ENCODE data around the gene SLC16A8. TPM values are rescaled to one million over a fixed set of nuclear protein-coding genes. Genes with fewer than 3 reads are reported as not detected.

Gene SLC16A8
- total RNA-seq, 1 donor from 2014 or later: not detected

DNA sequence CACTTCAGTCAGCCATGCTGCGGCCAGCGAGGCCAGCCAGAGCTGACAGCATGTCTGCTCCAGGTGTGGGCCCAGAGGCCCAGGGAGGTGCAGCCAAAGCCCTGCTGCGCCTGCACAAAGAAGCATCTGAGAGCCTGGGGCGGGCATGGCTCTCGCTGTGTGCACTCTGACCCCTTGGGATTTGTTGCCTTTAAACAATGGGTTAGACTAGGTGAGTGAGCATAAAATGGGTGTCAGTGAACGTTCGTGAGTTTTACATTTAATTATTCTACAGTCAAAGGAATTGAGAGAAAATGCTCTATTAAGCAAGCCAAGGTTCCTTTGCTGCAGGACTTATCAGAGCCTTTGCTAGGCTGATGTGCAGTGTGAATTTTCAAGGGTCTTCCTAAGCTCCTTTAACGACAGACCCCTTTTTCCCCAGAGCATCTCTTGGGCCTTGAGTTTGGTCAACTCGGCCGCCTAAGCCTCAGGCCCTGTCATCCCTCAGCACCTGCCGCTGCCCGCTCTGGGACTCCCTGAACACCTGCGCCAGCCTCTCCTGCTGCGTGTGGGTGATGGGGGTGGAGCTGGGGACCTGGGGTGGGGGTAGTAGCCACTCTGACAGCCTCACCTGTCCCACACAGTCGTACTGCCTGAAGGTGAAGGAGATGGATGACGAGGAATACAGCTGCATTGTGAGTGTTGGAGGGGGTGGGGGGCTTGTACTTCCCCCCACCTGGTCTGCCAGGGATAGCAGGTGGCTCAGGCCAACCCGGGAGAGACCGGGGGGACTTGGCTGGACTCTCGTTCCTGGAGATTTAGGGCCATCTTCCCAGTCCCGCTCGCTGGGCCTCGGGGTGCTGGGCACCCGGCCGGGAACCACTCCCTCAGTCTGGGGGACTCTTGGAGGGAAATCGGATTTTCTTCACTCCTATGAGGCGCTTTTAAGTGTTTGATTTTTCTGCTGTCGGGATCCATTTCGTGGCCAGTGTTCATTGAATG is 10.5 kb downstream of the SLC16A8 start:
- H3K9me3 ChIP-seq (ENCODE audit: insufficient read depth, low read depth, low read length): no peaks in the 10 kb centered on the region
- H3K36me3 Mint-ChIP-seq (ENCODE audit: low read depth, unreplicated experiment): peaks cover 7% of the 10 kb centered on the region
- H3K27me3 ChIP-seq (ENCODE audit: insufficient read depth, low read length): no peaks in the 10 kb centered on the region
- no peak overlapping the region for H3K27ac Mint-ChIP-seq (ENCODE audit: unreplicated experiment)
- peaks cover 3% of the 10 kb centered on the region for H3K27me3 Mint-ChIP-seq (ENCODE audit: low read depth, unreplicated experiment)
- no peak overlapping the region for H3K4me3 ChIP-seq (ENCODE audit: insufficient read depth, low read depth, low read length)
- no peak for DNase-seq (ENCODE audit: low read depth)
- no peak overlapping the region for H3K27ac ChIP-seq (ENCODE audit: low read depth, low read length)
- no peak for FAIRE-seq
- H4K20me1 ChIP-seq (ENCODE audit: insufficient read depth, low read length): no peaks in the 10 kb centered on the region
- no peaks in the 10 kb centered on the region for H3K4me1 Mint-ChIP-seq (ENCODE audit: low read depth, unreplicated experiment)
- H3K36me3 ChIP-seq (ENCODE audit: insufficient read depth, low read length): no peaks in the 10 kb centered on the region
- TF ChIP-seq, protein P1, sequence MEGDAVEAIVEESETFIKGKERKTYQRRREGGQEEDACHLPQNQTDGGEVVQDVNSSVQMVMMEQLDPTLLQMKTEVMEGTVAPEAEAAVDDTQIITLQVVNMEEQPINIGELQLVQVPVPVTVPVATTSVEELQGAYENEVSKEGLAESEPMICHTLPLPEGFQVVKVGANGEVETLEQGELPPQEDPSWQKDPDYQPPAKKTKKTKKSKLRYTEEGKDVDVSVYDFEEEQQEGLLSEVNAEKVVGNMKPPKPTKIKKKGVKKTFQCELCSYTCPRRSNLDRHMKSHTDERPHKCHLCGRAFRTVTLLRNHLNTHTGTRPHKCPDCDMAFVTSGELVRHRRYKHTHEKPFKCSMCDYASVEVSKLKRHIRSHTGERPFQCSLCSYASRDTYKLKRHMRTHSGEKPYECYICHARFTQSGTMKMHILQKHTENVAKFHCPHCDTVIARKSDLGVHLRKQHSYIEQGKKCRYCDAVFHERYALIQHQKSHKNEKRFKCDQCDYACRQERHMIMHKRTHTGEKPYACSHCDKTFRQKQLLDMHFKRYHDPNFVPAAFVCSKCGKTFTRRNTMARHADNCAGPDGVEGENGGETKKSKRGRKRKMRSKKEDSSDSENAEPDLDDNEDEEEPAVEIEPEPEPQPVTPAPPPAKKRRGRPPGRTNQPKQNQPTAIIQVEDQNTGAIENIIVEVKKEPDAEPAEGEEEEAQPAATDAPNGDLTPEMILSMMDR (IDR thresholded peaks at IDR 0.05; ENCODE audit: insufficient read depth, low read depth, low read length): no peak
- TF ChIP-seq EZH2 (IDR thresholded peaks at IDR 0.05; ENCODE audit: insufficient read depth, low read length): no peak
- H3K9ac ChIP-seq (ENCODE audit: low read length): no peak overlapping the region
- H2AFZ ChIP-seq (ENCODE audit: low read depth, low read length): no peak overlapping the region
- no peak overlapping the region for H3K4me2 ChIP-seq (ENCODE audit: low read length)
- no peaks in the 10 kb centered on the region for H3K4me1 ChIP-seq (ENCODE audit: insufficient read depth, low read length)
- H3K79me2 ChIP-seq (ENCODE audit: insufficient read depth, low read length): no peaks in the 10 kb centered on the region
- no peaks in the 10 kb centered on the region for H3K9me3 Mint-ChIP-seq (ENCODE audit: unreplicated experiment)
- no peak overlapping the region for H3K4me3 Mint-ChIP-seq (ENCODE audit: unreplicated experiment)

DNA sequence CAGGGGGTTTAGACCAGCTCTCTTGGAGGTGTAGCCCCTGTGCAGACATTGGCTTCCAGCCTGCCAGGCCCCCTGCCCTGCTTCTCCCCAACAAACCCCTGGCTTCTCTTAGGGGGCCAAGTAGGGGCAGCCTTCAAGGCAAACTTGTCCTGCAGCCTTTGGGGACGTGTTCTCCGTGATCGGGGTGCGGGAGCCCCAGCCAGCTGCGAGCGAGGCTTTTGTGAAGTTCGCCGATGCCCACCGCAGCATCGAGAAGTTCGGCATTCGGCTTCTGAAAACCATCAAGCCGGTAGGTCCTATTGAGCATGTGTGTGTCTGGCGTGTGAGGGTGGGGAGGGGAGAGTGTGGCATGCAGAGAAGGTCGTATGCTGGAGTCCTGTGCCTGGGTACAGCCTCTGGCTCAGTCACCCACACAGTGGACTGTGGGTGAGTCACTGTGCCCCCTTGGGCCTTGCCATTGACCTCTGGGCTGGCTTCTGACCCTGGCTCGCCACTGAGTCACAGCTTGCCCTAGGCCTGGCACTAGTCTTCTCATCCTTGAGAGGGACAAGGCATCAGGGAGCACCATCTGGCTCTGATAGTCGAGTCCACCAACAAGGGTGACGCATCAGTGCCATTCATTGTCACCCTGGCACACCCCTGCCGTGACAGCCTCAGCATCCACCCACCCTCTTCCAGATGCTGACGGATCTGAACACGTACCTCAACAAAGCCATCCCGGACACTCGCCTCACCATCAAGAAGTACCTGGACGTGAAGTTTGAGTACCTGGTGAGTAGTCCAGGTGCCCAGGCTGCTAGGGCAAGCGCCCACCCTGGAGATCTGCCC is 11.4 kb downstream of the SLC16A8 start:
- Mint-ChIP-seq H3K4me3 (ENCODE audit: unreplicated experiment) (no peak overlapping the region), H3K4me1 (ENCODE audit: low read depth, unreplicated experiment) (no peaks in the 10 kb centered on the region), H3K27me3 (ENCODE audit: low read depth, unreplicated experiment) (peaks cover 3% of the 10 kb centered on the region), H3K9me3 (ENCODE audit: unreplicated experiment) (no peaks in the 10 kb centered on the region), H3K36me3 (ENCODE audit: low read depth, unreplicated experiment) (peaks cover 7% of the 10 kb centered on the region), H3K27ac (ENCODE audit: unreplicated experiment) (no peak overlapping the region)
- Histone ChIP-seq H4K20me1 (ENCODE audit: insufficient read depth, low read length) (no peaks in the 10 kb centered on the region), H3K27ac (ENCODE audit: low read depth, low read length) (no peak overlapping the region), H3K4me3 (ENCODE audit: insufficient read depth, low read depth, low read length) (no peak overlapping the region), H3K9ac (ENCODE audit: low read length) (no peak overlapping the region), H3K4me2 (ENCODE audit: low read length) (no peak overlapping the region), H3K79me2 (ENCODE audit: insufficient read depth, low read length) (no peaks in the 10 kb centered on the region), H3K9me3 (ENCODE audit: insufficient read depth, low read depth, low read length) (no peaks in the 10 kb centered on the region), H2AFZ (ENCODE audit: low read depth, low read length) (no peak overlapping the region), H3K27me3 (ENCODE audit: insufficient read depth, low read length) (no peaks in the 10 kb centered on the region), H3K4me1 (ENCODE audit: insufficient read depth, low read length) (no peaks in the 10 kb centered on the region), H3K36me3 (ENCODE audit: insufficient read depth, low read length) (no peaks in the 10 kb centered on the region)
- TF ChIP-seq, protein P1 (IDR thresholded peaks at IDR 0.05; ENCODE audit: insufficient read depth, low read depth, low read length): no peak
- TF ChIP-seq EZH2 (IDR thresholded peaks at IDR 0.05; ENCODE audit: insufficient read depth, low read length): no peak
- no peak for DNase-seq (ENCODE audit: low read depth)
- no peak for FAIRE-seq

All from astrocyte (in vitro differentiated cells and primary cell).